SU-DHL-6 (cell line): ENCODE data around the gene SRP19.
"Not testable (repeated sequence)": the region's sequence is repeated elsewhere in the genome, so short reads cannot be mapped to it uniquely, and the experiment has no call there.

Experiments used
- H2AFZ ChIP-seq: fragments of 200-600 bp; sonication (generic); 2 replicates; pipeline ENCODE4 v1.6.1; 2014; ENCODE audit warnings: low read depth, mild to moderate bottlenecking, moderate library complexity, mixed read lengths, antibody characterized with exemption, low read length; ENCODE audit not compliant: severe bottlenecking
- H3F3A ChIP-seq: fragments of 200-600 bp; shearing (Covaris generic); 2 replicates; pipeline ENCODE4 v1.6.0; 2016; ENCODE audit warnings: antibody characterized with exemption, mild to moderate bottlenecking; ENCODE audit not compliant: insufficient read depth
- H3K27ac ChIP-seq: fragments of 200-600 bp; sonication (generic); 2 replicates; pipeline ENCODE4 v1.5.1; 2016; ENCODE audit warnings: low read depth, mild to moderate bottlenecking, low read length, moderate library complexity, mixed read lengths
- H3K27me3 ChIP-seq: fragments of 200-600 bp; sonication (generic), shearing (Covaris generic); 2 replicates; pipeline ENCODE4 v1.6.0; 2014; ENCODE audit warnings: mild to moderate bottlenecking, low read length
- H3K36me3 ChIP-seq: fragments of 200-600 bp; sonication (generic); 2 replicates; pipeline ENCODE4 v1.6.1; 2014; ENCODE audit warnings: mild to moderate bottlenecking, low read length, mixed read lengths
- H3K4me2 ChIP-seq: fragments of 300-600, 200-600 bp; shearing (Covaris generic), sonication (generic); 2 replicates; pipeline ENCODE4 v1.6.0; 2014; ENCODE audit warnings: low read length, low read depth, mild to moderate bottlenecking; ENCODE audit not compliant: poor library complexity, severe bottlenecking
- H3K4me3 ChIP-seq: fragments of 200-600 bp; sonication (generic); 2 replicates; pipeline ENCODE4 v1.5.1; 2014; ENCODE audit warnings: antibody characterized with exemption, low read length, mild to moderate bottlenecking, mixed read lengths; ENCODE audit not compliant: insufficient read depth, poor library complexity, severe bottlenecking
- H3K79me2 ChIP-seq: fragments of 200-600 bp; sonication (generic); 2 replicates; pipeline ENCODE4 v1.6.1; 2014; ENCODE audit warnings: mild to moderate bottlenecking, low read length, moderate library complexity; ENCODE audit not compliant: insufficient read depth
- H3K9ac ChIP-seq: fragments of 200-600 bp; sonication (generic); 2 replicates; pipeline ENCODE4 v1.7.0; 2014; ENCODE audit warnings: mild to moderate bottlenecking, low read length
- H3K9me2 ChIP-seq: fragments of 200-600 bp; sonication (generic); replicated peaks from 2 replicates; pipeline ENCODE4 v1.6.1; 2014; ENCODE audit warnings: low read length; ENCODE audit not compliant: insufficient read depth
- H3K9me3 ChIP-seq: fragments of 200-600 bp; sonication (generic); 2 replicates; pipeline ENCODE4 v1.6.1; 2014; ENCODE audit warnings: low read length, mixed read lengths; ENCODE audit not compliant: insufficient read depth
- H4K20me1 ChIP-seq: fragments of 200-600 bp; sonication (generic); 2 replicates; pipeline ENCODE4 v1.6.1; 2014; ENCODE audit warnings: low read depth, mild to moderate bottlenecking, antibody characterized with exemption, low read length, moderate library complexity, mixed read lengths
- CTCF ChIP-seq: fragments of 200-600 bp; sonication (generic); IDR thresholded peaks from one replicate; pipeline ENCODE4 v1.5.1; 2017; ENCODE audit warnings: antibody characterized with exemption, mild to moderate bottlenecking, low read length, moderate library complexity; ENCODE audit not compliant: insufficient read depth, poor library complexity, severe bottlenecking
- EZH2phosphoT487 ChIP-seq: fragments of 200-600 bp; sonication (generic), shearing (Covaris generic); conservative IDR thresholded peaks from 2 replicates; pipeline ENCODE4 v1.6.1; 2018; ENCODE audit warnings: mild to moderate bottlenecking, antibody characterized with exemption, low read length, moderate library complexity, mixed read lengths

The SRP19 gene

DNA sequence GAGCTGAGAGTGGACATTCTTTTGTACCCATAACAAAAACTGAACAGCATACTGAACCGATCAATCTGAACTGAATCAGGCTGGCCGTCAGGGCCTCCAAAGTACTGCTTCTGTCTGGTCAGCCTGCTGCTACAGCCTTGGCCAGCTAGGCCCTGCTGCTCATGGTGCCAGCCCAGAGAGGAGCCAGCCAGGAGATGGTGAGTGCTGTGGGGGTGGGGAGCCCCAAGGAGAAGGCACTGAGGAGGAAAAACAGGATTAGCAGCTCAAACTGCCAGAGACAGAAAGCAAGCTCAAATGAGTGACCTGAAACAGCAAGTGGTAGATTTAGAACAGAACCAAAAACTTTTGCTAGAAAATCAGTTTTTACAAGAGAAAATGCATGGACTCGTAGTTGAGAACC is 23.9 kb downstream of the SRP19 start:
- TF ChIP-seq EZH2phosphoT487, result no peak
- Histone ChIP-seq H4K20me1 (no peaks in the 10 kb centered on the region), H2AFZ (no peak overlapping the region), H3K9me3 (no peaks in the 10 kb centered on the region), H3K27ac (no peak overlapping the region), H3K36me3 (peaks cover 23% of the 10 kb centered on the region; the same call in 1 of the 2 replicates), H3K27me3 (no peaks in the 10 kb centered on the region), H3K9me2 (no peaks in the 10 kb centered on the region), H3K4me3 (no peak overlapping the region), H3F3A (peaks cover under 1% of the 10 kb centered on the region; the same call in 1 of the 2 replicates), H3K79me2 (no peaks in the 10 kb centered on the region; the same call in 1 of the 2 replicates), H3K4me2 (no peak overlapping the region), H3K9ac (no peak overlapping the region)

GRCh38 chr5:112886975-112887374 is 25.9 kb downstream of the SRP19 start:
- no peaks in the 10 kb centered on the region for H3K9me3 ChIP-seq
- no peaks in the 10 kb centered on the region for H3F3A ChIP-seq
- H3K27me3 ChIP-seq, result no peaks in the 10 kb centered on the region
- no peaks in the 10 kb centered on the region for H3K9me2 ChIP-seq
- H3K4me3 ChIP-seq, result no peak overlapping the region
- H4K20me1 ChIP-seq, result no peaks in the 10 kb centered on the region
- H3K36me3 ChIP-seq, result peaks cover 21% of the 10 kb centered on the region; the same call in 1 of the 2 replicates
- H3K79me2 ChIP-seq, result no peaks in the 10 kb centered on the region; the same call in 1 of the 2 replicates
- no peak overlapping the region for H2AFZ ChIP-seq
- H3K4me2 ChIP-seq, result no peak overlapping the region
- no peak overlapping the region for H3K9ac ChIP-seq
- H3K27ac ChIP-seq, result no peak overlapping the region
- no peak for TF ChIP-seq CTCF
- no peak for TF ChIP-seq EZH2phosphoT487

DNA sequence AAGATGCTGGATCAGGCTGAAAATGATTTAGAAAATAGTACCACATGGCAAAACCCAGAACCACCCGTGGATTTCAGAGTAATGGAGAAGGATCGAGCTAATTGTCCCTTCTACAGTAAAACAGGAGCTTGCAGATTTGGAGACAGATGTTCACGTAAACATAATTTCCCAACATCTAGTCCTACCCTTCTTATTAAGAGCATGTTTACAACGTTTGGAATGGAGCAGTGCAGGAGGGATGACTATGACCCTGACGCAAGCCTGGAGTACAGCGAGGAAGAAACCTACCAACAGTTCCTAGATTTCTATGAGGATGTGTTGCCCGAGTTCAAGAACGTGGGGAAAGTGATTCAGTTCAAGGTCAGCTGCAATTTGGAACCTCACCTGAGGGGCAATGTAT is 31.0 kb downstream of the SRP19 start:
- peaks cover 12% of the 10 kb centered on the region for H3K36me3 ChIP-seq
- not testable (repeated sequence) for H2AFZ ChIP-seq, H3K9ac ChIP-seq, H3F3A ChIP-seq, H3K9me2 ChIP-seq, H3K27ac ChIP-seq, H4K20me1 ChIP-seq, H3K4me3 ChIP-seq, H3K9me3 ChIP-seq, H3K4me2 ChIP-seq, H3K79me2 ChIP-seq, H3K27me3 ChIP-seq

GRCh38 chr5:112892776-112893175 is 31.7 kb downstream of the SRP19 start:
- Histone ChIP-seq H3K4me3 (no peak overlapping the region), H3K27me3 (no peaks in the 10 kb centered on the region), H3K9me3 (no peaks in the 10 kb centered on the region), H3K9me2 (no peaks in the 10 kb centered on the region), H3K9ac (no peak overlapping the region), H3F3A (no peaks in the 10 kb centered on the region), H3K4me2 (no peak overlapping the region), H2AFZ (no peak overlapping the region), H4K20me1 (no peaks in the 10 kb centered on the region), H3K36me3 (peaks cover 16% of the 10 kb centered on the region), H3K27ac (no peak overlapping the region), H3K79me2 (peaks cover 14% of the 10 kb centered on the region)
- TF ChIP-seq EZH2phosphoT487, result no peak
- TF ChIP-seq CTCF, result no peak
